ENCODE data around the gene TCEAL5. TPM values are rescaled to one million over a fixed set of nuclear protein-coding genes. Genes with fewer than 3 reads are reported as not detected.
"Not testable (repeated sequence)": the region's sequence is repeated elsewhere in the genome, so short reads cannot be mapped to it uniquely, and the experiment has no call there.

The TCEAL5 gene
- not detected in 2 replicates for total RNA-seq

- no peak for DNase-seq
- peaks cover 50% of the 10 kb centered on the region for H3K27me3 Mint-ChIP-seq
- intact Hi-C loops (cut with micrococcal nuclease), result no loop called here
- H3K36me3 Mint-ChIP-seq (ENCODE audit: low read depth), result no peaks in the 10 kb centered on the region
- no peaks in the 10 kb centered on the region for H3K9me3 Mint-ChIP-seq
- H3K4me3 Mint-ChIP-seq, result no peak within 1 kb of the TSS
- H3K4me1 Mint-ChIP-seq, result no peaks in the 10 kb centered on the region
- no peak within 1 kb of the TSS for H3K27ac Mint-ChIP-seq
Observed at GRCh38 chrX:103276581-103277002, at the start of gene TCEAL5. Gene TCEAL5 (minus strand): TSS chrX:103276750. CDS start chrX:103274563, 2,187 bp downstream.

- Mint-ChIP-seq H3K4me3 (no peak overlapping the region), H3K9me3 (no peaks in the 10 kb centered on the region), H3K4me1 (no peaks in the 10 kb centered on the region), H3K27me3 (peaks cover 2% of the 10 kb centered on the region), H3K27ac (no peak overlapping the region), H3K36me3 (ENCODE audit: low read depth) (no peaks in the 10 kb centered on the region)
- no peak for DNase-seq
- intact Hi-C loops (cut with micrococcal nuclease), result loop anchor here (10.0 kb wide), 1 partner anchor 97 kb away; the partner anchor contains the start of gene BEX4
Observed at GRCh38 chrX:103311399-103311780, 34.8 kb upstream of the TCEAL5 start.

DNA sequence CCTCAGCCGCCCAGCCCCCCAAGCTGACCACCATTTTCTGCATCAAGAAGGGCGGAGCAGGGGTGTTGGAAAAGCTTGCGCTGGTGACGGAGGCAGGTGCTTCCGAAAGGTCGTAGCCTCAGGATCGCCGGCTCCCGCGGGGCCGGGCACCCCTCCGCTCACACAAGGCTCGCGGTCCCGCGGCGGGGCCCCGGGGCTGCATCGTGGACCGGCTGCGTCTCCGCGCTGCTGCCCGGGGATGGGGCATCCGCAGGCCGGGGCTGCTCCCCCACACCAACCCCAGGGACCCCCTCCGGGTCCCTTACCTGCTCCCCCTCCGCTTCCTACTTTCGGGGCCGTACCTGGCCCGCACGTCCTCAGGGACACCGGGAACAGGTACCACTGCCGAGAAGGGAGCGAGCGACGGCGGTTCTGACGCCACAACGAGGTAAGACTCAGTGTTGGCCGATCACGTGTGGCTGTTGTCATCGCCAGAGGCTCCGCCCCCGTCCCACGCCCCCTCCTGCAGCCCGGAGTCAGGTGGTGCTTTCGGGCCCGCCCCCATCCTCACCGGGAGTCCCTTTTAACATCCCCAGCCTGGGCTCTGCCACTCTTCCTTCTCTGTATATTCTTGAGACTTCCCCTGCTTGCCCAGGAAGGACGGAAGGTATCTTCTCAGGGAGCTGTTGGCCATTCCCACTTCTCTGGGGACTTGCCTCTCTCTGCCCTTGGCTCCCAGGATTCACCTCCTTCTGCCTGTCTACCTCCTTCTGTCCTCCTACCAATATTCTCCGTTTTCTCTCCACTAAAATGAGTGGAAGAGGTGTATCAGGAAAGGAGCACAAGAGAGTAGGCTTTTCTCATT lies 34.2 kb upstream of the TCEAL5 start, which contains the start of gene BEX2:
Gene BEX2 (minus strand): TSS at position 436 of the 844 bp plus-strand sequence. CDS start 1,014 bp downstream, outside the sequence.
- intact Hi-C loops (cut with micrococcal nuclease), result loop anchor here (10.0 kb wide), 1 partner anchor 96 kb away; the partner anchor contains the start of gene BEX4
- no peaks in the 10 kb centered on the region for H3K36me3 Mint-ChIP-seq (ENCODE audit: low read depth)
- H3K27ac Mint-ChIP-seq, result peak within 1 kb of the TSS; percentile 56
- H3K4me1 Mint-ChIP-seq, result no peaks in the 10 kb centered on the region
- H3K4me3 Mint-ChIP-seq, result peak within 1 kb of the TSS; percentile 77
- DNase-seq, result peak; percentile 93
- H3K9me3 Mint-ChIP-seq, result no peaks in the 10 kb centered on the region
- H3K27me3 Mint-ChIP-seq, result peaks cover 2% of the 10 kb centered on the region

GRCh38 chrX:103309860-103310554 lies 33.5 kb upstream of the TCEAL5 start:
- Mint-ChIP-seq H3K27me3 (peaks cover 2% of the 10 kb centered on the region), H3K36me3 (ENCODE audit: low read depth) (no peaks in the 10 kb centered on the region), H3K27ac (no peak overlapping the region), H3K4me3 (no peak overlapping the region), H3K9me3 (no peaks in the 10 kb centered on the region), H3K4me1 (no peaks in the 10 kb centered on the region)
- DNase-seq, result peak; percentile 52
- intact Hi-C loops (cut with micrococcal nuclease), result loop anchor here (5.0 to 10.0 kb wide), 2 partner anchors 53 to 95 kb away; partner anchors contain the start of genes BEX4 and TCEAL8

DNA sequence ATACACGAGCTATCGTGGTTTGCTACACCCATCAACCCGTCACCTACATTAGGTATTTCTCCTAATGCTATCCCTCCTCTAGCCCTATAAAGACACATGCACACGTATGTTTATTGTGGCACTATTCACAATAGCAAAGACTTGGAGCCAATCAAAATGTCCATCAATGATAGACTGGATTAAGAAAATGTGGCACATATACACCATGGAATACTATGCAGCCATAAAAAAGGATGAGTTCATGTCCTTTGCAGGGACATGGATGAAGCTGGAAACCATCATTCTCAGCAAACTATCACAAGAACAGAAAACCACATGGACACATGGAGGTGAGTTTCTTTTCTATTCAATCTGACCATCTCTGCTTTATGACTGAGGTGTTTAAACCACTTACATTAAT lies 29.1 kb upstream of the TCEAL5 start:
- intact Hi-C loops (cut with micrococcal nuclease), result loop anchor here (5.0 kb wide), 1 partner anchor 48 kb away; the partner anchor contains the start of gene TCEAL8
- H3K4me3 Mint-ChIP-seq; H3K9me3 Mint-ChIP-seq; DNase-seq; H3K27me3 Mint-ChIP-seq; H3K4me1 Mint-ChIP-seq; H3K27ac Mint-ChIP-seq; H3K36me3 Mint-ChIP-seq (ENCODE audit: low read depth): not testable (repeated sequence)

DNA sequence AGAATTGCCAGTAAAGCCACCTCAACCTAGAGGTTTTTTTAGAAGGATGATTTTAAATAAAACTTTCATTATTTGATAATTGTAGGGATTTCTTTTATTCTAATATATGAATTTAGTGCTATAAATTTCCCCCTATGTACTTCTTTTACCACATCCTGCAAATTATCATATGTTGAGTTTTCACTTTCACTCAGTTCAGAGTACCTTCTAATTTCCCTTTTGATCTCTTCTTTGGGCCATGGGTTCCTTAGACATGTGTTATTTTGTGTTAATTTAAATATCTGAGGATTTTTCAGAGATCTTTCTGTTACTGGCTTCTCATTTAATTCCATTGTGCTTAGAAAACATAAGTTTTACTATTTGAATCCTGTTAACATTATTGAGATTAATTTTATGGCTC lies 28.2 kb upstream of the TCEAL5 start:
- no peak overlapping the region for H3K4me3 Mint-ChIP-seq
- intact Hi-C loops (cut with micrococcal nuclease), result loop anchor here (5.0 kb wide), 1 partner anchor 47 kb away; the partner anchor contains the start of gene TCEAL8
- no peaks in the 10 kb centered on the region for H3K9me3 Mint-ChIP-seq
- peaks cover 2% of the 10 kb centered on the region for H3K27me3 Mint-ChIP-seq
- DNase-seq, result no peak
- H3K27ac Mint-ChIP-seq, result no peak overlapping the region
- H3K4me1 Mint-ChIP-seq, result peaks cover 3% of the 10 kb centered on the region
- no peaks in the 10 kb centered on the region for H3K36me3 Mint-ChIP-seq (ENCODE audit: low read depth)

- H3K36me3 Mint-ChIP-seq (ENCODE audit: low read depth), result no peaks in the 10 kb centered on the region
- H3K27ac Mint-ChIP-seq, result no peak overlapping the region
- H3K4me1 Mint-ChIP-seq, result no peaks in the 10 kb centered on the region
- H3K4me3 Mint-ChIP-seq, result no peak overlapping the region
- no peak for DNase-seq
- H3K27me3 Mint-ChIP-seq, result peaks cover 7% of the 10 kb centered on the region
- no peaks in the 10 kb centered on the region for H3K9me3 Mint-ChIP-seq
- intact Hi-C loops (cut with micrococcal nuclease), result no loop called here
Observed at GRCh38 chrX:103293118-103293517, 16.6 kb upstream of the TCEAL5 start.

- Mint-ChIP-seq H3K4me1 (no peaks in the 10 kb centered on the region), H3K4me3 (no peak overlapping the region), H3K36me3 (ENCODE audit: low read depth) (no peaks in the 10 kb centered on the region), H3K27ac (no peak overlapping the region), H3K27me3 (peaks cover 42% of the 10 kb centered on the region), H3K9me3 (no peaks in the 10 kb centered on the region)
- intact Hi-C loops (cut with micrococcal nuclease), result no loop called here
- DNase-seq, result no peak
Observed at GRCh38 chrX:103279624-103280023, 3.1 kb upstream of the TCEAL5 start.

DNA sequence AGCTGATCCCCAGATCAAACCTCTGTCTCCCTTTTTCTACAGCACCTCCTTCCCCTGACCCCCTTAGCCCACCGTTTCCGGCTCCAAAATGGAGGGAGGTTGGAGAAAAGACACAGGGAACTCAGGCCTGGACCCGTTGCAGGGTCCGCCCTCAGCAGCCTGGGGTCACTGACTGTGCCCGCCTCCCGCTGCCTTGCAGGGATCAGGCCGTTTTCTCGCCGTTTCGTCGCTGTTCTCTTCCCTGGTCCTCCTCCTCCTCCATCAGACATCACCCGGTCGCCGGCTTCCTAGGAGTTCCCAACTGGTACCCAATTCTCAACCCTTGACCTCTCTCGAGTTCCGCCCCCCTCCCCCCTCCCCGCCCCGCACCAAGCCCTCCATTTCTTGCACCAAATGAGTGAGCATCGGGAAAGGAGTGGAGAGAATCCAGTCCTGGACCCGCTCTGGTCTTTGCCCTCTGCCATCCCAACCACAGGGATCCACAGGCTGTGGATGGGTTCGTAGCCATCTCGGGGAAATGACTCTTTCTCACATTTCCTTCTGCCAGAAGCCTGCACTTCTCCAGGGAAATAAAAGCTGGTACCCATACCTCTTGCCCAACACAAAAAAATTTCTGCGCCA lies 493 bp downstream of the TCEAL5 start:
- no peak overlapping the region for H3K4me3 Mint-ChIP-seq
- H3K9me3 Mint-ChIP-seq, result no peaks in the 10 kb centered on the region
- intact Hi-C loops (cut with micrococcal nuclease), result no loop called here
- no peak overlapping the region for H3K27ac Mint-ChIP-seq
- DNase-seq, result no peak
- H3K27me3 Mint-ChIP-seq, result peaks cover 50% of the 10 kb centered on the region
- H3K4me1 Mint-ChIP-seq, result no peaks in the 10 kb centered on the region
- H3K36me3 Mint-ChIP-seq (ENCODE audit: low read depth), result no peaks in the 10 kb centered on the region

DNA sequence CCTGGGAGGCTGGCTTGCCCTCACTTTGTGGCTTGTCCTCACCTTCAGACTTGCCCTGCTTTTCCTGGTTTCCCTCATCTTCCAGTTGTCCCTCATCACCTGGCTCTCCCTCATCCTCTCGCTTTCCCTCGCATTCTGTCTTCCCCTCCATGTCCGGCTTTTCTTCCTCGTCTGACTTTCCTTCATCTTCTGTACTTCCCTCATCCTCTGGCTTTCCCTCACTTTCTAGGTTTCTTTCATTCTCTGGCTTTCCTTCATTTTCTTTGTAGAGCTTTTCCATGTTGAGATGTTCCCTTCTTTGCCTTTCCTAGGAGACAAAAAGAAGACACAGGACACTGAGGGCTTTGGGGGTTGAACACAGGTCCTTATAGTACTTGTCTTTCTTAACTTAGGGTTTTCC lies 2.3 kb downstream of the TCEAL5 start:
- no peaks in the 10 kb centered on the region for H3K9me3 Mint-ChIP-seq
- no peak overlapping the region for H3K27ac Mint-ChIP-seq
- intact Hi-C loops (cut with micrococcal nuclease), result no loop called here
- no peak for DNase-seq
- H3K36me3 Mint-ChIP-seq (ENCODE audit: low read depth), result no peaks in the 10 kb centered on the region
- H3K27me3 Mint-ChIP-seq, result peaks cover 41% of the 10 kb centered on the region
- H3K4me3 Mint-ChIP-seq, result no peak overlapping the region
- H3K4me1 Mint-ChIP-seq, result no peaks in the 10 kb centered on the region

GRCh38 chrX:103258275-103258674 lies 18.3 kb downstream of the TCEAL5 start:
- H3K36me3 Mint-ChIP-seq (ENCODE audit: low read depth), result peaks cover 10% of the 10 kb centered on the region
- no peak overlapping the region for H3K4me3 Mint-ChIP-seq
- DNase-seq, result no peak
- peaks cover 16% of the 10 kb centered on the region for H3K27me3 Mint-ChIP-seq
- peaks cover 12% of the 10 kb centered on the region for H3K4me1 Mint-ChIP-seq
- H3K27ac Mint-ChIP-seq, result no peak overlapping the region
- no peaks in the 10 kb centered on the region for H3K9me3 Mint-ChIP-seq
- intact Hi-C loops (cut with micrococcal nuclease), result loop anchor here (5.0 kb wide), 1 partner anchor 49 kb away; no protein-coding TSS in a partner anchor

DNA sequence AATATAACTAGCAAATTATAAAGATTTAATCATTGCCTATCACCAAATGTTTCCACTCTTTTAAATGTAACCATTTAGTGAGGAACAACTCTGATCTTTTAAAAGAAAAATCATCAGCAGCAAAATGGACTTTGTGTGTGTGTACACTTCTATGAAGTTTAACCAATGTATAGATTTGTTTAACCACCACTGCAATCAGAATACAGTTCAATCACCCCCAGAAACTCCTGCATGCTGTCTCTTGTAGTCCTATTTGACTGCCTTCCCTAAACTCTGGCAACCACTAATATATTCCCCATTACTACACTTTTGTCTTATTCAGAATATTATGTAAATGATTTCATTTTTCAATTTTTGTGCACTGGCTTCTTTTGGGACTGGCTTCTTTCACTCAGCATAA lies 19.9 kb downstream of the TCEAL5 start:
- H3K9me3 Mint-ChIP-seq, result no peaks in the 10 kb centered on the region
- no peak overlapping the region for H3K27ac Mint-ChIP-seq
- DNase-seq, result no peak
- peaks cover 9% of the 10 kb centered on the region for H3K27me3 Mint-ChIP-seq
- intact Hi-C loops (cut with micrococcal nuclease), result loop anchor here (5.0 kb wide), 1 partner anchor 51 kb away; no protein-coding TSS in a partner anchor
- no peak overlapping the region for H3K4me3 Mint-ChIP-seq
- peaks cover 14% of the 10 kb centered on the region for H3K4me1 Mint-ChIP-seq
- peaks cover 11% of the 10 kb centered on the region for H3K36me3 Mint-ChIP-seq (ENCODE audit: low read depth)

GRCh38 chrX:103254921-103255493 lies 21.5 kb downstream of the TCEAL5 start, which contains the start of gene TCEAL8:
Gene TCEAL8 (minus strand): TSS chrX:103255155. CDS start chrX:103253979, 1,176 bp downstream.
- peak within 1 kb of the TSS; percentile 96 for H3K27ac Mint-ChIP-seq
- H3K4me3 Mint-ChIP-seq, result peak within 1 kb of the TSS; percentile 98
- peaks cover 11% of the 10 kb centered on the region for H3K36me3 Mint-ChIP-seq (ENCODE audit: low read depth)
- no peaks in the 10 kb centered on the region for H3K9me3 Mint-ChIP-seq
- peaks cover 6% of the 10 kb centered on the region for H3K27me3 Mint-ChIP-seq
- peak; percentile 86 for DNase-seq
- peaks cover 14% of the 10 kb centered on the region for H3K4me1 Mint-ChIP-seq
- intact Hi-C loops (cut with micrococcal nuclease), result loop anchor here (2.0 to 5.0 kb wide), 2 partner anchors 40 to 52 kb away; partner anchors contain the start of gene BEX4

Measured in activated CD4-positive, alpha-beta T cell treated with anti-CD3 and anti-CD28 coated beads, Interleukin-2, amount 10 ng/mL, durations not matched to agents 24 days and 14 days (primary cell).